ENCODE data around the gene C11orf24.

- no peak for TF ChIP-seq EZH2 (IDR thresholded peaks at IDR 0.05)
- TF ChIP-seq, protein P1, sequence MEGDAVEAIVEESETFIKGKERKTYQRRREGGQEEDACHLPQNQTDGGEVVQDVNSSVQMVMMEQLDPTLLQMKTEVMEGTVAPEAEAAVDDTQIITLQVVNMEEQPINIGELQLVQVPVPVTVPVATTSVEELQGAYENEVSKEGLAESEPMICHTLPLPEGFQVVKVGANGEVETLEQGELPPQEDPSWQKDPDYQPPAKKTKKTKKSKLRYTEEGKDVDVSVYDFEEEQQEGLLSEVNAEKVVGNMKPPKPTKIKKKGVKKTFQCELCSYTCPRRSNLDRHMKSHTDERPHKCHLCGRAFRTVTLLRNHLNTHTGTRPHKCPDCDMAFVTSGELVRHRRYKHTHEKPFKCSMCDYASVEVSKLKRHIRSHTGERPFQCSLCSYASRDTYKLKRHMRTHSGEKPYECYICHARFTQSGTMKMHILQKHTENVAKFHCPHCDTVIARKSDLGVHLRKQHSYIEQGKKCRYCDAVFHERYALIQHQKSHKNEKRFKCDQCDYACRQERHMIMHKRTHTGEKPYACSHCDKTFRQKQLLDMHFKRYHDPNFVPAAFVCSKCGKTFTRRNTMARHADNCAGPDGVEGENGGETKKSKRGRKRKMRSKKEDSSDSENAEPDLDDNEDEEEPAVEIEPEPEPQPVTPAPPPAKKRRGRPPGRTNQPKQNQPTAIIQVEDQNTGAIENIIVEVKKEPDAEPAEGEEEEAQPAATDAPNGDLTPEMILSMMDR (IDR thresholded peaks at IDR 0.05) = no peak
- TF ChIP-seq EZH2phosphoT487 (IDR thresholded peaks at IDR 0.05) = no peak
Measured at GRCh38 chr11:68258363-68258765, 13.4 kb downstream of the C11orf24 start.

All from neural progenitor cell (in vitro differentiated cells).